HepG2 (cell line): ENCODE results near the gene SNPH.

Source experiments
- MAFK ChIP-seq, 2 experiments: IDR thresholded peaks in 1 of 2; conservative IDR thresholded peaks in 1 of 2; 2 replicates each; pipeline ENCODE4 v1.6.1; 2011; ENCODE audit warnings: improper control_type of control experiment in 2 of 2, low read length in 2 of 2
- MYC ChIP-seq: sonication (generic); formaldehyde crosslinking; IDR thresholded peaks from 2 replicates; pipeline ENCODE4 v1.9.0; 2021; ENCODE audit warnings: missing genetic modification reagents, borderline replicate concordance
- TBL1XR1 ChIP-seq: fragments of 150-350 bp; IDR thresholded peaks from 2 replicates; pipeline ENCODE4 v1.6.1; 2014; ENCODE audit warnings: borderline replicate concordance, low read length; ENCODE audit not compliant: partially characterized antibody

GRCh38 chr20:1277529-1278322 is 11.6 kb downstream of the SNPH start:
- TF ChIP-seq MYC (CRISPR knock-in tag) (no peak), MAFK (conservative IDR thresholded peaks at IDR 0.05 in 1 of 2, IDR thresholded peaks at IDR 0.05 in 1 of 2; ENCODE audit: low read length in 2 of 2) (no peak), TBL1XR1 (no peak)
